Stomach (tissue), 9 donors: ENCODE results near the gene PPP1R36. TPM values are rescaled to one million over a fixed set of nuclear protein-coding genes. Genes with fewer than 3 reads are reported as not detected.
"Not testable (repeated sequence)": the region's sequence is repeated elsewhere in the genome, so short reads cannot be mapped to it uniquely, and the experiment has no call there.

Source experiments
- DNase-seq, 2 donors: peaks; one replicate each; pipeline versions ENCODE4 v3.0.0 to v3.0.0-alpha.2; 2013 to 2019
- H3K27ac ChIP-seq, 5 donors: fragments of 200-600 bp in 4 of 5; sonication (generic) in 4 of 5; one replicate each; pipeline ENCODE4 v1.5.1; 2013 to 2019; ENCODE audit warnings: mild to moderate bottlenecking in 1 of 5, moderate library complexity in 1 of 5
- H3K27me3 ChIP-seq, 3 donors: fragments of 200-600 bp; sonication (generic); one replicate each; pipeline ENCODE4 v1.5.1; 2017 to 2019; ENCODE audit warnings: mixed run types in 1 of 3
- H3K36me3 ChIP-seq, 4 donors: fragments of 200-600 bp; sonication (generic); 1 replicate in 3 of 4; 2 replicates in 1 of 4; pipeline ENCODE4 v1.5.1; 2016 to 2019
- H3K4me1 ChIP-seq, 4 donors: fragments of 200-600 bp; sonication (generic); one replicate each; pipeline ENCODE4 v1.5.1; 2016 to 2019
- H3K4me3 ChIP-seq, 4 donors: fragments of 200-600 bp; sonication (generic) in 3 of 4; one replicate each; pipeline ENCODE4 v1.5.1; 2016 to 2019; ENCODE audit warnings: mild to moderate bottlenecking in 1 of 4
- H3K9me3 ChIP-seq, 4 donors: fragments of 200-600 bp; sonication (generic); one replicate each; pipeline ENCODE4 v1.5.1; 2016 to 2019
- CTCF ChIP-seq, 7 experiments: fragments of 450-650 bp in 4 of 7; fragments of 200-600 bp in 3 of 7; sonication (generic) in 3 of 7; IDR thresholded peaks; one replicate each; pipeline ENCODE4 v1.5.1; 2016 to 2019; ENCODE audit warnings: antibody characterized with exemption in 7 of 7, control low read depth in 2 of 7, mild to moderate bottlenecking in 1 of 7
- EP300 ChIP-seq: sonication (generic); formaldehyde crosslinking; IDR thresholded peaks from one replicate; pipeline ENCODE4 v1.6.1; 2017; ENCODE audit warnings: antibody characterized with exemption
- POLR2A ChIP-seq, 4 donors: fragments of 450-650 bp; IDR thresholded peaks; one replicate each; pipeline ENCODE4 v1.6.1; 2016; ENCODE audit warnings: antibody characterized with exemption in 4 of 4, control low read depth in 2 of 4, mild to moderate bottlenecking in 1 of 4, moderate library complexity in 1 of 4
- POLR2AphosphoS5 ChIP-seq, 3 donors: sonication (generic); formaldehyde crosslinking; IDR thresholded peaks; one replicate each; pipeline ENCODE4 v1.6.1; 2016; ENCODE audit warnings: antibody characterized with exemption in 3 of 3
- WGBS, 5 donors: extraction: QIAGEN DNeasy Blood & Tissue Kit in 3 of 5; methylation state at CpG; one replicate each; pipeline versions ENCODE4 v1.1.5 to v1.1.7; 2013 to 2018; 5-methylcytosine and 5-hydroxymethylcytosine counted together
- intact Hi-C: fragments of 100-400 bp; cut with DNase I; formaldehyde crosslinking; loops from one replicate; pipeline ENCODE4 v1.15.1; 2023; ENCODE audit warnings: low total_unique reads
- polyA plus RNA-seq, 3 donors: library from polyadenylated mRNA; stranded (reverse); fragments of 200-250 nt; gene quantifications; one replicate each; pipeline ENCODE4 v1.2.3, GENCODE V29; 2013
- total RNA-seq, 5 donors: library from RNA; depleted of rRNA; stranded (reverse); fragments of >200 nt; gene quantifications; one replicate each; pipeline versions ENCODE4 v1.1.0 to v1.2.3, GENCODE V29; 2014 to 2016
- donor health status: healthy with polysubstance abuse.
- donor health status: Bipolar disorder and iron deficiency.
- donor health status: healthy.

The PPP1R36 gene
- total and polyA plus RNA-seq, 8 donors: 3.2 to 13.1 (median 6.2) TPM; not detected in 3

GRCh38 chr14:64569138-64569631, 19.4 kb downstream of the PPP1R36 start:
- Histone ChIP-seq H3K27me3 (no peaks in the 10 kb centered on the region), H3K4me1 (peaks cover 0 to 40% (median 19%) of the 10 kb centered on the region in 4 donors), H3K27ac (peak overlapping the region in 4 of 5 donors; percentile 2 to 71 (median 34)), H3K9me3 (no peaks in the 10 kb centered on the region), H3K4me3 (no peak overlapping the region), H3K36me3 (no peaks in the 10 kb centered on the region)
- peak; percentile 51 to 53 for DNase-seq
- TF ChIP-seq EP300 (no peak), POLR2AphosphoS5 (IDR thresholded peaks at IDR 0.05) (peak in 2 of 3 donors; percentile 55 to 56)
- WGBS, 5 donors: 34 to 47% (median 43%) methylated on average over 3 of the region's 3 CpGs
- intact Hi-C loops: no loop called here

- intact Hi-C loops, H3K4me3 ChIP-seq, H3K36me3 ChIP-seq, H3K9me3 ChIP-seq, DNase-seq, H3K27me3 ChIP-seq: not testable (repeated sequence)
- H3K27ac ChIP-seq: peak overlapping the region in 4 of 5 donors; percentile 24 to 71 (median 35)
- peaks cover 0 to 40% (median 19%) of the 10 kb centered on the region in 4 donors for H3K4me1 ChIP-seq
- WGBS, 5 donors: 73 to 92% (median 85%) methylated on average over 7 of the region's 7 CpGs
These were observed 19.9 kb downstream of the PPP1R36 start for GRCh38 chr14:64569646-64570045.

- no peak for DNase-seq
- Histone ChIP-seq H3K9me3 (no peaks in the 10 kb centered on the region), H3K4me3 (no peak overlapping the region), H3K36me3 (no peaks in the 10 kb centered on the region), H3K27me3 (no peaks in the 10 kb centered on the region), H3K27ac (peak overlapping the region in 3 of 5 donors; percentile 31 to 66 (median 52)), H3K4me1 (peaks cover 0 to 29% (median 14%) of the 10 kb centered on the region in 4 donors)
- intact Hi-C loops: no loop called here
- no peak for TF ChIP-seq POLR2A (IDR thresholded peaks at IDR 0.05)
- no peak for TF ChIP-seq EP300
- no peak for TF ChIP-seq CTCF (IDR thresholded peaks at IDR 0.05)
- TF ChIP-seq POLR2AphosphoS5 (IDR thresholded peaks at IDR 0.05): no peak
These were observed 22.8 kb downstream of the PPP1R36 start for GRCh38 chr14:64572386-64573104.

- WGBS, 5 donors: 70 to 84% (median 74%) methylated on average over 3 of the region's 3 CpGs
- no peaks in the 10 kb centered on the region for H3K36me3 ChIP-seq
- H3K9me3 ChIP-seq: no peaks in the 10 kb centered on the region
- no peak overlapping the region for H3K4me3 ChIP-seq
- peak overlapping the region in 3 of 5 donors; percentile 31 to 66 (median 52) for H3K27ac ChIP-seq
- no peaks in the 10 kb centered on the region for H3K27me3 ChIP-seq
- DNase-seq: peak in 1 of 2 donors; percentile 74
- intact Hi-C loops: no loop called here
- TF ChIP-seq POLR2AphosphoS5 (IDR thresholded peaks at IDR 0.05) (peak in 1 of 3 donors; percentile 26), EP300 (no peak), POLR2A (IDR thresholded peaks at IDR 0.05) (no peak)
- peaks cover 0 to 24% (median 12%) of the 10 kb centered on the region in 4 donors for H3K4me1 ChIP-seq
These were observed 23.3 kb downstream of the PPP1R36 start for GRCh38 chr14:64573109-64573508.

GRCh38 chr14:64574371-64575107, 24.8 kb downstream of the PPP1R36 start:
- Histone ChIP-seq H3K4me1 (peaks cover 0 to 18% (median 6%) of the 10 kb centered on the region in 4 donors), H3K4me3 (no peak overlapping the region), H3K36me3 (no peaks in the 10 kb centered on the region), H3K27ac (no peak overlapping the region), H3K27me3 (no peaks in the 10 kb centered on the region), H3K9me3 (no peaks in the 10 kb centered on the region)
- DNase-seq: no peak
- 89 to 96% (median 93%) methylated on average over 6 of the region's 6 CpGs for WGBS, 5 donors
- TF ChIP-seq EP300: no peak
- TF ChIP-seq POLR2A (IDR thresholded peaks at IDR 0.05): no peak
- TF ChIP-seq POLR2AphosphoS5 (IDR thresholded peaks at IDR 0.05): no peak
- TF ChIP-seq CTCF (IDR thresholded peaks at IDR 0.05): no peak
- intact Hi-C loops: no loop called here
